NCI-H524 (cell line): ENCODE measurements around the gene ACER3.
"Not testable (repeated sequence)": the region's sequence is repeated elsewhere in the genome, so short reads cannot be mapped to it uniquely, and the experiment has no call there.

Source experiments
- DNase-seq, 2 experiments: peaks; one replicate each; lab custom pipeline; 2025; lab: John Stamatoyannopoulos, UW

ACER3 gene

DNA sequence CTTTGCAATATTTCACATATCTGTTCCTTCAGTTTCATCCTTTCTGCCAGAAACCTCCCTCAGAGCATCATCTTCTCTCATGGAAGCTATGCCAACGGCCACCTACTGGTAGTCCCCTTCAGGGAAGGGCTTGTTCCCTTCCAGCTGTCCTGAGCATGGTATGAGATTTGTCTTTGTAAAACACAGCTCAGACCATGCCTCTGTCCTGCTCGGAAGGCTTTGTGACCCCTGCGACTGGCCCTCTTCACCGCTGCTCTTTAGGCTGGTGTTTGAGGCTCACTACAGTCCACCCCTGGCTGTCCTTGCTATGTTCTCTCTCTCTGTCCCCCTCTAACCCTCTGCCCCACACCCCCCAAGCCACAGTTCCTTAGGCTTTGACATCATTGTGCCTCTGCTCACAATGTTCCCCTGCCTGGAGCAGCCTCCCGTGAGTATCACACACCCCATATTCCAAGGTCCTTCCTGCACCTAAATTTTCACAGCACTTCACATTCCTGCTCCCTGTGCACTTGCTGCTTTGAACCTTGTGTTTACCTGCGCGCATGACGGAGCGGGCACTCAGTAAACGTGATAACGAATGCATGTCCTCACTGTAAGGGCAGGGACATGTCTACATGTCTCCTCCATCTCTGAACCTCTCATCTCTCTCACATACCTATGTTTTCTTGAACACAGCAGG lies 24.0 kb upstream of the ACER3 start:
- DNase-seq = no peak

- DNase-seq = no peak
Measured at GRCh38 chr11:76837696-76838677, 22.7 kb upstream of the ACER3 start.

GRCh38 chr11:76838678-76839068 lies 22.0 kb upstream of the ACER3 start:
- DNase-seq = peak; percentile 31 to 48

- DNase-seq = no peak
Measured at GRCh38 chr11:76839311-76839710, 21.4 kb upstream of the ACER3 start.

DNA sequence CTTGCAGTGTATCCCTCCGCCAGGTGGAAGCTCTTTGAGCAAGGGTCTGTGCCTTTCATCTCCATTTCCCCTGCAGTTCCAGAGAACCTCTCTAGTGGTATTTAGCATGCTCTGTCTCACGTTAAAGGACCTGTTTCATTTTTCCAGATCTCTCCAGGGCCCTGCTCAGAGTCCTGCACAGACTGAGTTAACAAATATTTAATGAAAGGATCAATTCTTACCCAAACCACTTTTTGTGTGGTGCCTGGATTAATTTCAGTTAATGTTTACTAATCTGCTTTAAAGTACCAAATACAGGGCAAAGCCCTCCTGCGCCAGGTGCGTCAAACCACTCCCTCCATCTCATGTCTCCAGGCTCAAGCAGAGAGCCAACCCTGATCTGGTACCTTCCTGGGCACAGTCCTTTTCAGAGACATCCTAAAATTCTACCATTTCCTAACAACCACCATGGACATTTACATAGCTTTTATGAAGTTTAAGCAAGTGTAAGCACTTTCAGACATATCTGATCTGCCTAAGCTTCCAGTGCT lies 18.7 kb upstream of the ACER3 start:
- no peak for DNase-seq

GRCh38 chr11:76843907-76844306 lies 16.8 kb upstream of the ACER3 start:
- DNase-seq = no peak

DNA sequence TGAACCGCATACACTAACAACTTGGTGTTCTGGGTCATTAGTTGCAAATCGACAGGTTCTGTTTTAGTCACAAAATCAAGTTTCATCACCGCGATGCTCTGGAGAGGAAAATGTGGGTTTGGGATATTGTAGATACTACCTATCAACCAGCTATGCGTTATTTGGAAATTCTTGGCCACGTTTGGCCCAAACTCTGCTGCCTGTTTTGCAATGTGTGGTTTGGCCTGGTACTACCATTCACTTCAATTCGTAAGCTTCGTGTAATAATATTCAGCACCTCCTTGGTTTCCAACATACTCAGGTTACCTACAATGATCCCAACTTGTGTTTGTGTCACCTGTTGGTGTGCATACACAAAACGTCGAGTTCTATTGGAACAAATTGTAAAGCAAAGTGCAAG lies 16.2 kb upstream of the ACER3 start:
- no peak for DNase-seq

GRCh38 chr11:76845069-76845468 lies 15.6 kb upstream of the ACER3 start:
- DNase-seq = no peak

DNA sequence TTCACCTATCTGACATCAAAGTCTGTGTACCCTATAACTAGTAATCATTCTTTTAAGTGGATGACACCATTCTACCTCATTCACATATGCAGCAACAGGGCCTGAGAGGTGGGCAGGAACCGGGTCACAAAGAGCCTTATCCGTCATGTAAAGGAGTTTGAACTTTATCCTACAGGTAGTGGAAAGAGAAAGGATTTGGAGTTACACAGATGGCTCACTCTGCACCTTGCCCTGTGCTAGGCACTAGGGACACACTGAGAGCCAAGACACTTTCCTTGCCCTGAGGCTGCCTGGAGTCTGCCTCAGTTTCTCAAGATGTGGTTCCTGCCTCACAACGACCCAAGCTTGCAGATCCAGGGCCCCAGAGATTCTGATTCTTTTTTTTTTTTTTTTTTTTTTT lies 14.3 kb upstream of the ACER3 start:
- no peak for DNase-seq

DNA sequence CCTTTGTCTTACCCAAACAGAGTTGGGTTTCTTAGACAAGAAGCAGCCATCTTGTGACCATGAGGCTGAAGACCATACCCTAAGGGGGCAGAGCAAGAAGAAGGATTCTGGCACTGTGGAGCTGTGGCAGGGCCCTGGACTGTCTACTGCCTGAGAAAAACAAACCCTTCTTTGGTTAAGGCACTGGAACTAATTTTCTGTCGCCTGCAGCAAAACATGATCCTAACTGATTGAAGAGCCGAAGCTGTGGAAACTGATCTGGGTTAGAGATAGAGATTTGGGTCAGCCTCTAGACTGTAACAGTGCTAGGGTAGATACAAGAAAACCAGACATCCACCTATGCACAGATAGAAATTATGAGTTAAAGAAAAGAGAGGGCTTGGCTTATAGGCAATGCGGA lies 11.3 kb upstream of the ACER3 start:
- no peak for DNase-seq

DNA sequence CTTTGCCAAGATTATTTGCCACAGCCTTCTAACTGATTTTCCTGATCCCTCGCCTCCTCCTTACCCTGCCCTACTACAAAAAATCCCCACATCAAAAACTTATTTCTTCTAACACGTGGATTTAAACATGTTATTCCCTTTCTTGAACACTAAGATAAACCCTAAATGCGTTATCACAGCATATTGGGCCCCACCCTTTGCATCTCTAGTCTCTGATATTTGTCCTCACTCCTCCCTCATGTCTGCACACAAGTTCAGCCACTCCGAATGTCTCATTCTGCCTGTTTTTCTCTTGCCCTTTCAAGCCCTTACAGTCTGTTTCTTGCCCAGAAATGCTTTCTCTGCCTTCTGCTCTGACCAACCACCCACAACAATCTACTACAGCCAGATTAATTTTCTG lies 10.6 kb upstream of the ACER3 start:
- no peak for DNase-seq

- DNase-seq = no peak
Measured at GRCh38 chr11:76850815-76851214, 9.9 kb upstream of the ACER3 start.

DNA sequence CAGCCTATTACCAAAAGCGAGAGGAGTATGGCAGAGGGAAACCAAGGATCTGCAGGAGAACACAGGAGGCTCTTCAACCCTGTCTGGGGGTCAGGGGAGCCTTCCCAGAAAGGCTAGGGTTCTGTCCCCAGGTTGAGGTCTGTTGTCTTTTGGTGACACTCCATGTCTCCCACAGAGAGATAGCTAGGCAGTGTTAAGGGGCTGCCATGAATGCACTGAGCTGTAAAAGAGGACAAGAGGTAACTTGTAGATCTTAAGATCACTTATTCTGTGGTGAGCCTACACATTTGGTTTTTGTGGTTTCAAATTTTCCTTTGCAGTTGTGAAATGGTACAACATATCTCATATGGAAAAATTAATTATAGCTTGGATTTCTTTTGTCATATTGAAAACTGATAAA lies 6.0 kb upstream of the ACER3 start:
- DNase-seq = no peak

GRCh38 chr11:76855670-76856069 lies 5.0 kb upstream of the ACER3 start:
- not testable (repeated sequence) for DNase-seq

- DNase-seq = no peak
Measured at GRCh38 chr11:76856106-76856505, 4.6 kb upstream of the ACER3 start.

DNA sequence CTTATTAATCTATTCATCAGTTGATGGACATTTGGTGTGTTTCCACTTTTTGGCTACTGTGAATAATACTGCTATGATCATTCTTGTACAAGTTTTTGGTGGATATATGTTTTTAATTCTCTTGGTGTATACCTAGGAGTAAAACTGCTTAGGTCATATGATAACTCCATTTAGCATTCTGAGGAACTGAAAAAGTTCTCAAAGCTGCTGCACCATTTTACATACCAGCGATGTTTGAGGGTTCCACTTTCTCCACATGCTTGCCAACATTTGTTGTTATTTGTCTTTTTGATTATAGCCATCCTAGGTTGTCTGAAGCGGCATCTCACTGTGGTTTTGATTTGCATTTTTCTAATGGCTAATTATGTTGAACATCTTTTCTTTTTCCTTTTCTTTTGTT lies 4.1 kb upstream of the ACER3 start:
- no peak for DNase-seq

- no peak for DNase-seq
Measured at GRCh38 chr11:76857781-76858410, 2.8 kb upstream of the ACER3 start.

- no peak for DNase-seq
Measured at GRCh38 chr11:76859708-76860227, 950 bp upstream of the ACER3 start.

- DNase-seq = peak in 1 of 2 experiments; percentile 20
Measured at GRCh38 chr11:76861490-76861953, 804 bp downstream of the ACER3 start.

DNA sequence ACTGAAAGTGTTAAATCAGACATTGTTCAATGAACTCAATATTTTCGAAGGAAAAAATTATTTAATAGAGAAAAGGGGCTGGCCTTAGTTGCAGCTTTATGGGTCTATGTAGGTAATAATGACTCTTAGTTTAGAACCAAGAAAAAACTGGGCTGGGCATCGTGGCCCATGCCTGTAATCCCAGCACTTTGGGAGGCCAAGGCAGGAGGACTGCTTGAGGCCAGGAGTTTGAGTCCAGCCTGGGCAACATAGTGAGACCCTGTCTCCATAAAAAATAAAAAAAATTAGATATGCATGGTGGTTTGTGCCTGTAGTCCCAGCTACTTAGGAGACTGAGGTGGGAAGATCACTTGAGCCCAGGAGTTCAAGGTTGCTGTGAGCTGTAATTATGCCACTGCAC lies 2.1 kb downstream of the ACER3 start:
- DNase-seq = not testable (repeated sequence)

GRCh38 chr11:76863196-76863777 lies 2.6 kb downstream of the ACER3 start:
- no peak for DNase-seq
